Astrocyte (in vitro differentiated cells and primary cell): Measurements from ENCODE around the gene ASB15.

ENCODE experiments used
- EZH2 ChIP-seq: IDR thresholded peaks from 2 replicates; pipeline ENCODE4 v1.6.1; 2012; ENCODE audit warnings: mild to moderate bottlenecking, low read length, inconsistent platforms; ENCODE audit not compliant: insufficient read depth
- TF ChIP-seq, protein P1 (sequence below): IDR thresholded peaks from 2 replicates; pipeline ENCODE4 v1.5.1; 2011; ENCODE audit warnings: low read depth, mild to moderate bottlenecking, inconsistent platforms, low read length, moderate library complexity; ENCODE audit not compliant: insufficient read depth

DNA sequence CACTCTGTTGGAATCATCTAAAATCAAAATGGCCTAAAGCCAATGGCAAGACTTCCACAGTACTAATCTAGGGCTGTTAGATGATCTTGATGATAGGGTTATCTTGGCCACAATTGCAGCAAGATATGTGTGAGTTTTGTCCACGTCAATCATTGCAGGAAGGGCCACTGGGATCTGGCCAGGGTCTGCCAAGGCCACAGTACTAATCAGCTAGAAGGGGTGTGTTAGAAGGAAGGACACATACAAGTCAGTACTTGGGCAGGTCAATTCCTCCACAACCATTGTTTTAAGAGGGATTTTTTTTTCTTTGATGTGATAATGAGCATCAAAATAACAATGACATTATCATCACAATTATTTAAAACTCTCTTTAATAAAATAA is 55.7 kb downstream of the ASB15 start:
- TF ChIP-seq, protein P1, sequence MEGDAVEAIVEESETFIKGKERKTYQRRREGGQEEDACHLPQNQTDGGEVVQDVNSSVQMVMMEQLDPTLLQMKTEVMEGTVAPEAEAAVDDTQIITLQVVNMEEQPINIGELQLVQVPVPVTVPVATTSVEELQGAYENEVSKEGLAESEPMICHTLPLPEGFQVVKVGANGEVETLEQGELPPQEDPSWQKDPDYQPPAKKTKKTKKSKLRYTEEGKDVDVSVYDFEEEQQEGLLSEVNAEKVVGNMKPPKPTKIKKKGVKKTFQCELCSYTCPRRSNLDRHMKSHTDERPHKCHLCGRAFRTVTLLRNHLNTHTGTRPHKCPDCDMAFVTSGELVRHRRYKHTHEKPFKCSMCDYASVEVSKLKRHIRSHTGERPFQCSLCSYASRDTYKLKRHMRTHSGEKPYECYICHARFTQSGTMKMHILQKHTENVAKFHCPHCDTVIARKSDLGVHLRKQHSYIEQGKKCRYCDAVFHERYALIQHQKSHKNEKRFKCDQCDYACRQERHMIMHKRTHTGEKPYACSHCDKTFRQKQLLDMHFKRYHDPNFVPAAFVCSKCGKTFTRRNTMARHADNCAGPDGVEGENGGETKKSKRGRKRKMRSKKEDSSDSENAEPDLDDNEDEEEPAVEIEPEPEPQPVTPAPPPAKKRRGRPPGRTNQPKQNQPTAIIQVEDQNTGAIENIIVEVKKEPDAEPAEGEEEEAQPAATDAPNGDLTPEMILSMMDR: no peak
- no peak for TF ChIP-seq EZH2
